NT2/D1 (cell line): Measurements from ENCODE around the gene N4BP2.

Experiments used
- DNase-seq: peaks from one replicate; pipeline ENCODE4 v3.0.0-alpha.2; 2011; ENCODE audit warnings: low read depth, low spot score
- H3K27me3 ChIP-seq: 2 replicates; pipeline ENCODE4 v1.6.0; 2011; ENCODE audit warnings: mild to moderate bottlenecking; ENCODE audit not compliant: insufficient read length, insufficient read depth
- H3K36me3 ChIP-seq: 2 replicates; pipeline ENCODE4 v1.6.1; 2011; ENCODE audit warnings: mild to moderate bottlenecking, low read length, mixed read lengths; ENCODE audit not compliant: insufficient read depth, insufficient read length
- H3K4me1 ChIP-seq: 2 replicates; pipeline ENCODE4 v1.5.1; 2011; ENCODE audit not compliant: insufficient read depth, insufficient read length
- H3K4me3 ChIP-seq: 2 replicates; pipeline ENCODE4 v1.5.1; 2011; ENCODE audit warnings: low read depth; ENCODE audit not compliant: insufficient read length
- H3K9ac ChIP-seq: 2 replicates; pipeline ENCODE4 v1.6.0; 2011; ENCODE audit warnings: low read depth; ENCODE audit not compliant: insufficient read length
- H3K9me3 ChIP-seq: 2 replicates; pipeline ENCODE4 v1.5.1; 2011; ENCODE audit warnings: mild to moderate bottlenecking, low read length; ENCODE audit not compliant: insufficient read depth
- SUZ12 ChIP-seq: IDR thresholded peaks from 2 replicates; pipeline ENCODE4 v1.6.1; 2011; ENCODE audit not compliant: insufficient read length, insufficient read depth; ENCODE audit errors: extremely low read depth
- YY1 ChIP-seq: IDR thresholded peaks from 2 replicates; pipeline ENCODE4 v1.6.1; 2011; ENCODE audit not compliant: insufficient read length, insufficient read depth
- ZNF274 ChIP-seq: IDR thresholded peaks from 2 replicates; pipeline ENCODE4 v1.6.1; 2011; ENCODE audit warnings: mild to moderate bottlenecking, low read depth, low read length

N4BP2 gene

DNA sequence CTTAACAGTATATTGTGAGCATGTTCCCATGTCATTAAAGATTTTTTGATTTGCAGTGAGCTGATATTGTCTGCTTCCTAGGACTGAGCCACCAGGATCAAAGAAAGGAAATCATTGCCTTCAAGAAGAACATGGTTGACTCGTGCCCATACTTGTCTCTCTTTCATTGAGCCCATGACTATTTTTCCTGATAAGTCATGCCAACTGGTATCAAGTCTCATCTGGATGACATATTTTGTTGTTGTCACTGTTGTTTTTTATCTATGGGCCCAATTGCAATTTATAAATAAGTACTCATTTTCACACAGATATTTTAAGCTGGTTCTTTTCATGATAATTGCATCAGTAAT is 130.0 kb downstream of the N4BP2 start:
- Histone ChIP-seq H3K4me1 (peaks cover 2% of the 10 kb centered on the region), H3K4me3 (no peak overlapping the region), H3K9ac (no peak overlapping the region), H3K36me3 (no peaks in the 10 kb centered on the region), H3K27me3 (no peaks in the 10 kb centered on the region), H3K9me3 (no peaks in the 10 kb centered on the region)
- no peak for DNase-seq
- no peak for TF ChIP-seq SUZ12
- TF ChIP-seq ZNF274, result no peak
- no peak for TF ChIP-seq YY1

DNA sequence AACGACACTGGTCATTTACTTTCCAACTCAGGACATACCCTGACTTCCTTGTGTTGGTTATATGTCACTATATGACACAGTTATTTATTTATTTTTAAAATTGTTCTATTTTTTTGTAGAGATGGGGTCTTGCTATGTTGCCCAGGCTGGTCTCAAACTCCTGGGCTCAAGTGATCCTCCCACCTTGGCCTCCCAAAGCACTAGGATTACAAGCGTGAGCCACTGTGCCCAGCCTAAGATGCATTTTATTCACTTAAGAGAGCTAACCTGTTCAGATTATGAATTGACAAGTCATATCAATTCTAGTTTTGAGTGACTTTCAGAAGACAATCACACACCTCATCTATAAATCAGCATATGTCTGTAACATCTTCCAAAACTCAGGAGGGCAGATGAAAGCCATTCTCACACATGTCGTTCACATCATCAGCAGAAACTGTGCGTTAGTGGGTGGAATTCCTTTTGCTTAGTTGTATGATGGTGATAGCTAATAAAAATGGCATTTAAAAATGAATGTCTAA is 130.8 kb downstream of the N4BP2 start:
- DNase-seq, result no peak
- Histone ChIP-seq H3K9ac (no peak overlapping the region), H3K4me1 (peaks cover 2% of the 10 kb centered on the region), H3K4me3 (no peak overlapping the region), H3K27me3 (no peaks in the 10 kb centered on the region), H3K9me3 (no peaks in the 10 kb centered on the region), H3K36me3 (no peaks in the 10 kb centered on the region)
- no peak for TF ChIP-seq SUZ12
- no peak for TF ChIP-seq ZNF274
- no peak for TF ChIP-seq YY1

DNA sequence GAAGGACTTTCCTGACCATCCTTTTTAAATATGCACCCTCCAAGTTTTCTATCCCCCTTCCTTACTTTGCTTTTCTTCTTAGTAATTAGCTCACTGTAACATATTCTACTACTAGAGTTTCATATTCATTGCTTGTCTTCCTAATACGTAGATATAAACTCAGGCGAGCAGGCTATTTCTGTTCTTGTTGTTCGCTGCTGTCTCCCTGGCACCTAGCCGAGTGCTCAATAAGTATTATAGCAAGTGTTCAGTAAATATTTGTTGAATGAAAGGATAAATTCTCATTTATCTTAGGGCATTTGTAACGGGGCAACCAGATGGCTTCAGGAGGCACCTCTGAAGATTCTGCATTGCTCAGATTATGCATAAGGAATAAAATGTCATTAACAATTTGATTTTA is 133.4 kb downstream of the N4BP2 start:
- no peak overlapping the region for H3K9ac ChIP-seq
- H3K9me3 ChIP-seq, result no peaks in the 10 kb centered on the region
- TF ChIP-seq SUZ12, result no peak
- no peak for TF ChIP-seq ZNF274
- TF ChIP-seq YY1, result no peak
- no peaks in the 10 kb centered on the region for H3K36me3 ChIP-seq
- H3K4me3 ChIP-seq, result no peak overlapping the region
- peaks cover 2% of the 10 kb centered on the region for H3K4me1 ChIP-seq
- DNase-seq, result no peak
- H3K27me3 ChIP-seq, result no peaks in the 10 kb centered on the region

DNA sequence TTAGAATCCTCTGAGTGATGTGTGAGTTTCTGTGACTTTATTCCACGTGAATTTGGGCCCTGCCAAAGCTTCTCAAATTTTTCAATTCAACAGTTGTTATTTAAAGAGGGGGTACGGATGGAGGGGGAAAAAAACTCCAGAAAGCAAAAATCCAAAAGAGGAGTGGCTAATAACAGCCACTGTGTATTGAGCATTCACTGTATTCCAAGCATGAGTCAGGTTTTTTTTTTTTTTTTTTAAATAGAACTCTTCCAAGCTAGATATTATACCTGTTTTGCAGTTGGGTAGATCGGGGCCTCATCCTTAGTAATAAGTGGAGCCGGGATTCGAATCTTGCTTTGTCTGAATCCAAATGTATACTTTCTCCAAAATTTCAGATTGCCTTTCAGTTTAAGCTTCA is 133.8 kb downstream of the N4BP2 start:
- Histone ChIP-seq H3K36me3 (no peaks in the 10 kb centered on the region), H3K27me3 (no peaks in the 10 kb centered on the region), H3K9me3 (no peaks in the 10 kb centered on the region), H3K9ac (no peak overlapping the region), H3K4me3 (no peak overlapping the region), H3K4me1 (peaks cover 2% of the 10 kb centered on the region)
- DNase-seq, result no peak
- TF ChIP-seq YY1 (no peak), ZNF274 (no peak), SUZ12 (no peak)

- H3K36me3 ChIP-seq, result no peaks in the 10 kb centered on the region
- peaks cover 2% of the 10 kb centered on the region for H3K4me1 ChIP-seq
- no peak overlapping the region for H3K4me3 ChIP-seq
- H3K9ac ChIP-seq, result no peak overlapping the region
- no peaks in the 10 kb centered on the region for H3K9me3 ChIP-seq
- no peaks in the 10 kb centered on the region for H3K27me3 ChIP-seq
- no peak for DNase-seq
- TF ChIP-seq ZNF274, result no peak
- TF ChIP-seq SUZ12, result no peak
- no peak for TF ChIP-seq YY1
Measured at GRCh38 chr4:40190880-40191815, 134.5 kb downstream of the N4BP2 start.

DNA sequence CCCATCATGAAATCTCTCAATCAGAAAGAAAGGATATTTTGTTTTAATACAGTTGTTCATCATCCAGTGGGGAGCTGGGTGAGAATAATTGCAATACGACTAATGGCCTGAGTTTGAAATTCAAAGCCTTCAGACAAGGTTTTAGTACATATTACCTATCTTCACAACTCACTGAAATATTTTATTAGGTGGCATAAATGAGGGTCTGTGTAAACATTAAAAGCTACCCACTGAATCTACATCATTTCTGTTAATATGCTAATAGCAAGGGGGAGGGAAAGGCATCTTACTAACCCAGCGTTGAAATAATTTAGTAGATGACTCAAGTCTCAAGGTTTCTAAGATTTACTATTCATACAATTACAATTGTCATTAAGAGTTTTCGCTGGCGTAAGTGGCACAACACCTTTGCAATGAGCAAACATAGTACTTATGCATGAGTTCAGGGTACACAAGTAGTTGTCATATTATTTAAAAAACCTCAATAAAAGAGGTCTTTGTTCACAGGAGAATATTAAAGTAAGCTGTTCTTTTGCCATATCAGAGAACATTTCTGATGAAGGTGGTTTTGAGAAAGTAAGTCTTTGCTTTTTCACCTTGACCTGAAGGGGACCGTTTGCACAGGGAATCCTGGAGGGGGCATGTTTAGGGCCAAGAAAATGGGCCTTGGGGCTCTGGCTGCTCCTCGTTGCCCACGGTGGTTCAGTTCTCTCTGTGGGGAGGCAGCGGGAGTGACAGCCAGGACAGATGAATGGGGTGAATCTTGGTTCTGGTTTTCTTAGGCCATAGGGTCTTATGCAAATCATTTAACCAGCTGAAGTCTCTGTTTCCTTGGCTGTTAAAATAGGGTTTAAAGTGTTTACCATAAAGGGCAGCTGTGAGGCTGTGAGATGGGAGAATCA is 135.7 kb downstream of the N4BP2 start:
- DNase-seq, result no peak
- Histone ChIP-seq H3K4me1 (peaks cover 4% of the 10 kb centered on the region), H3K9me3 (no peaks in the 10 kb centered on the region), H3K27me3 (no peaks in the 10 kb centered on the region), H3K9ac (no peak overlapping the region), H3K36me3 (no peaks in the 10 kb centered on the region), H3K4me3 (no peak overlapping the region)
- TF ChIP-seq ZNF274, result no peak
- no peak for TF ChIP-seq SUZ12
- no peak for TF ChIP-seq YY1
